H1 (cell line): Measurements from ENCODE around the gene MAGI2. TPM values are rescaled to one million over a fixed set of nuclear protein-coding genes. Genes with fewer than 3 reads are reported as not detected.
"Not testable (repeated sequence)": the region's sequence is repeated elsewhere in the genome, so short reads cannot be mapped to it uniquely, and the experiment has no call there.

Experiments
- CTCF ChIA-PET: fragments of 300-600 bp; sonication (Branson Sonifier 250); formaldehyde crosslinking; loops from one replicate; lab custom pipeline; 2021; ENCODE audit not compliant: partially characterized antibody; lab: Charles Lee
- POLR2A ChIA-PET: fragments of 300-600 bp; sonication (Branson Sonifier 250); formaldehyde crosslinking; loops from one replicate; lab custom pipeline; 2021; ENCODE audit warnings: inconsistent platforms; ENCODE audit not compliant: partially characterized antibody; lab: Charles Lee
- DNase-seq, 2 experiments: peaks; one replicate each; pipeline versions ENCODE4 v3.0.0 to v3.0.0-alpha.2; 2010 to 2022; ENCODE audit warnings: low spot score in 2 of 2, low read depth in 1 of 2, mixed read lengths in 1 of 2
- FAIRE-seq: peaks from 2 replicates; lab custom pipeline; 2011; peaks lifted over from hg19 to GRCh38; lab: Jason Lieb, UNC
- H2AFZ ChIP-seq: 2 replicates; pipeline ENCODE4 v1.8.1; 2012; ENCODE audit warnings: low read length, inconsistent platforms
- H2AK5ac ChIP-seq: 2 replicates; pipeline ENCODE4 v1.6.1; 2013; ENCODE audit warnings: low read depth, low read length
- H2BK120ac ChIP-seq: replicated peaks from 2 replicates; pipeline ENCODE3; 2013; ENCODE audit warnings: low read depth, low read length, inconsistent platforms
- H2BK12ac ChIP-seq: 2 replicates; pipeline ENCODE4 v1.6.1; 2013; ENCODE audit warnings: low read depth, low read length
- H2BK15ac ChIP-seq: 2 replicates; pipeline ENCODE4 v1.6.1; 2013; ENCODE audit warnings: low read length
- H2BK20ac ChIP-seq: 2 replicates; pipeline ENCODE4 v1.6.1; 2013; ENCODE audit warnings: low read length
- H2BK5ac ChIP-seq: 2 replicates; pipeline ENCODE4 v1.6.1; 2013; ENCODE audit warnings: low read depth, low read length
- H3K14ac ChIP-seq: 2 replicates; pipeline ENCODE4 v1.6.1; 2013; ENCODE audit warnings: inconsistent platforms; ENCODE audit not compliant: insufficient read length
- H3K18ac ChIP-seq: 2 replicates; pipeline ENCODE4 v1.6.1; 2013; ENCODE audit warnings: low read length; ENCODE audit errors: extremely low read depth
- H3K23ac ChIP-seq: 2 replicates; pipeline ENCODE4 v1.6.1; 2013; ENCODE audit warnings: inconsistent platforms; ENCODE audit not compliant: insufficient read length
- H3K23me2 ChIP-seq: 2 replicates; pipeline ENCODE4 v1.6.1; 2013; ENCODE audit warnings: low read depth, low read length
- H3K27ac ChIP-seq: 2 replicates; pipeline ENCODE4 v1.6.1; 2011; ENCODE audit warnings: low read depth, low read length, inconsistent platforms
- H3K27me3 ChIP-seq, 4 experiments: replicated peaks in 1 of 4; 1 replicate in 1 of 4; 2 replicates in 3 of 4; pipeline versions ENCODE4 v1.6.1 to v1.8.1; 2011 to 2013; ENCODE audit warnings: low read length in 3 of 4, mild to moderate bottlenecking in 3 of 4, inconsistent platforms in 2 of 4, mixed read lengths in 2 of 4, moderate library complexity in 1 of 4; ENCODE audit not compliant: control insufficient read depth in 3 of 4, insufficient read depth in 3 of 4; ENCODE audit errors: extremely low read depth in 1 of 4
- H3K36me3 ChIP-seq, 4 experiments: 2 replicates each; pipeline versions ENCODE4 v1.6.1 to v1.8.1; 2011 to 2013; ENCODE audit warnings: mild to moderate bottlenecking in 4 of 4, low read length in 3 of 4, moderate library complexity in 2 of 4, control low read depth in 1 of 4, inconsistent platforms in 1 of 4; ENCODE audit not compliant: insufficient read depth in 4 of 4, control insufficient read depth in 2 of 4
- H3K4ac ChIP-seq: replicated peaks from 2 replicates; pipeline ENCODE3; 2013; ENCODE audit warnings: low read length, low read depth, mixed read lengths, inconsistent platforms; ENCODE audit not compliant: insufficient read length
- H3K4me1 ChIP-seq, 4 experiments: replicated peaks in 1 of 4; 1 replicate in 1 of 4; 2 replicates in 3 of 4; pipeline versions ENCODE4 v1.6.1 to v1.8.1; 2011 to 2013; ENCODE audit warnings: low read length in 3 of 4, inconsistent platforms in 2 of 4, mixed read lengths in 1 of 4; ENCODE audit not compliant: insufficient read depth in 4 of 4, control insufficient read depth in 3 of 4
- H3K4me2 ChIP-seq, 2 experiments: 2 replicates each; pipeline versions ENCODE4 v1.6.1 to v1.8.1; 2011 to 2013; ENCODE audit warnings: low read depth in 2 of 2, low read length in 2 of 2, control low read depth in 1 of 2, inconsistent platforms in 1 of 2, mild to moderate bottlenecking in 1 of 2; ENCODE audit not compliant: insufficient read depth in 1 of 2
- H3K4me3 ChIP-seq, 4 experiments: fragments of 200-600, 300-600 bp in 1 of 4; sonication (generic), shearing (Covaris generic), sonication (Bioruptor Twin) in 1 of 4; 2 replicates each; pipeline versions ENCODE4 v1.5.1 to v1.8.1; 2011 to 2016; ENCODE audit warnings: low read length in 4 of 4, low read depth in 3 of 4, control low read depth in 2 of 4, inconsistent platforms in 2 of 4, mild to moderate bottlenecking in 2 of 4, mixed read lengths in 1 of 4, moderate library complexity in 1 of 4; ENCODE audit not compliant: insufficient read depth in 2 of 4; ENCODE audit errors: extremely low read depth in 1 of 4
- H3K56ac ChIP-seq: replicated peaks from 2 replicates; pipeline ENCODE3; 2013; ENCODE audit warnings: low read depth, mild to moderate bottlenecking, mixed read lengths, low read length, inconsistent platforms; ENCODE audit not compliant: insufficient read length
- H3K79me1 ChIP-seq: 2 replicates; pipeline ENCODE4 v1.6.1; 2013; ENCODE audit warnings: low read depth, low read length, control low read depth
- H3K79me2 ChIP-seq, 2 experiments: 2 replicates each; pipeline versions ENCODE4 v1.6.1 to v1.8.1; 2012 to 2013; ENCODE audit warnings: low read length in 2 of 2, mild to moderate bottlenecking in 2 of 2, inconsistent platforms in 1 of 2; ENCODE audit not compliant: insufficient read depth in 2 of 2, control insufficient read depth in 1 of 2
- H3K9ac ChIP-seq, 4 experiments: replicated peaks in 1 of 4; 1 replicate in 1 of 4; 2 replicates in 3 of 4; pipeline versions ENCODE4 v1.6.1 to v1.8.1; 2011 to 2013; ENCODE audit warnings: low read depth in 3 of 4, low read length in 3 of 4, control low read depth in 2 of 4, mild to moderate bottlenecking in 2 of 4, moderate library complexity in 2 of 4, inconsistent platforms in 1 of 4; ENCODE audit errors: extremely low read depth in 1 of 4
- H3K9me3 ChIP-seq, 2 experiments: 2 replicates each; pipeline versions ENCODE4 v1.6.1 to v1.8.1; 2012 to 2013; ENCODE audit warnings: mild to moderate bottlenecking in 2 of 2, moderate library complexity in 2 of 2, control low read depth in 1 of 2, inconsistent platforms in 1 of 2, low read depth in 1 of 2, low read length in 1 of 2, mixed read lengths in 1 of 2; ENCODE audit not compliant: insufficient read depth in 2 of 2
- H4K20me1 ChIP-seq, 2 experiments: replicated peaks in 1 of 2; 2 replicates each; pipeline versions ENCODE3 to v1.8.1; 2011 to 2013; ENCODE audit warnings: inconsistent platforms in 2 of 2, low read length in 2 of 2, mild to moderate bottlenecking in 1 of 2; ENCODE audit not compliant: insufficient read depth in 2 of 2, control insufficient read depth in 1 of 2
- H4K5ac ChIP-seq: 2 replicates; pipeline ENCODE4 v1.6.1; 2013; ENCODE audit warnings: low read length, low read depth, mixed read lengths, inconsistent platforms; ENCODE audit not compliant: insufficient read length
- H4K8ac ChIP-seq: 2 replicates; pipeline ENCODE4 v1.8.0; 2013; ENCODE audit warnings: mild to moderate bottlenecking, moderate library complexity, low read length, inconsistent platforms; ENCODE audit not compliant: insufficient read depth; ENCODE audit errors: extremely low read depth
- H4K91ac ChIP-seq: replicated peaks from 2 replicates; pipeline ENCODE3; 2013; ENCODE audit warnings: low read length, mixed read lengths, inconsistent platforms; ENCODE audit not compliant: insufficient read length
- WGBS, 2 experiments: shearing (Covaris generic) in 1 of 2; methylation state at CpG; one replicate each; pipeline versions ENCODE4 v1.1.6 to v1.1.7; 2013 to 2015; ENCODE audit warnings: low lambda C conversion rate in 2 of 2, mixed read lengths in 2 of 2, inconsistent platforms in 1 of 2, low coverage in 1 of 2, missing lambda C conversion rate in 1 of 2; ENCODE audit not compliant: insufficient replicate concordance in 2 of 2, insufficient coverage in 1 of 2, insufficient read length in 1 of 2; ENCODE audit errors: extremely low coverage in 1 of 2, missing lambda C conversion rate in 1 of 2; 5-methylcytosine and 5-hydroxymethylcytosine counted together
- polyA plus RNA-seq, 7 experiments: library from polyadenylated mRNA; depleted of rRNA in 3 of 7; stranded (reverse) in 5 of 7; unstranded in 2 of 7; fragments of >200 nt in 5 of 7; fragments of 200-250 nt in 2 of 7; gene quantifications; 1 replicate in 5 of 7; 2 replicates in 1 of 7; 4 replicates in 1 of 7; pipeline versions ENCODE4 v1.2.1 to v1.2.3, GENCODE V29; 2011 to 2013; ENCODE audit warnings: missing spikeins in 2 of 7, mixed read lengths in 2 of 7
- total RNA-seq: library from RNA; stranded (reverse); fragmentation: NEBNext Ultra II Directional; extraction: Animal tissue kit (Norgen Biotek cat#: 25700); gene quantifications from 2 replicates; pipeline ENCODE4 v1.2.1, GENCODE V29; 2021

The MAGI2 gene
- total and polyA plus RNA-seq, 2 of the 8 experiments (the other 6 are each of a cell fraction or from before 2014, with no cell fraction given): 6.0 to 27.3 TPM

DNA sequence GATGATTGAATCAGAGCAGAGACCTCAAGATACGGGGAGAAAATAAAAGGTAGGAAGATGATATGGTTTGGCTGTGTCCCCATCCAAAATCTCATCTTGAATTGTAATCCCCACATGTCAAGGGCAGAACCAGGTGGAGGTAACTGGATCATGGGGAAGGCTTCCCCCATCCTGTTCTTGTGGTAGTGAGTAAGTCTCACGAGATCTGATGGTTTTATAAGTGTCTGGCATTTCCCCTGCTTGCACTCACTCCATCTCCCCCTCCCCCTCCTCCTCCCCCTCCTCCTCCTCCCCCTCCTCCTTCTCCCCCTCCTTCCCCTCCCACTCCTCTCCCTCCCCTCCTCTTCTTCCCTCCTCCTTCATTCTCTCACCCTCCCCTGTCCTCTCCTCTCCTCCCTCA is 950.2 kb downstream of the MAGI2 start:
- H4K91ac ChIP-seq, H3K56ac ChIP-seq, H3K4me3 ChIP-seq, H2BK120ac ChIP-seq, H3K27ac ChIP-seq, H2BK15ac ChIP-seq, H3K4me2 ChIP-seq, H2AFZ ChIP-seq, H2BK20ac ChIP-seq, H3K9ac ChIP-seq, DNase-seq, H3K79me1 ChIP-seq, H3K36me3 ChIP-seq, H4K20me1 ChIP-seq, H3K4ac ChIP-seq, FAIRE-seq, H3K79me2 ChIP-seq, CTCF ChIA-PET, H3K18ac ChIP-seq, H3K27me3 ChIP-seq, H2BK5ac ChIP-seq, H3K4me1 ChIP-seq, H2BK12ac ChIP-seq, H4K8ac ChIP-seq, POLR2A ChIA-PET, H2AK5ac ChIP-seq, H3K14ac ChIP-seq, H3K9me3 ChIP-seq, H4K5ac ChIP-seq, H3K23me2 ChIP-seq, H3K23ac ChIP-seq: not testable (repeated sequence)
- 100% methylated on average over 1 of the region's 2 CpGs; no CpG with 5 or more reads in 1 of the 2 experiments for WGBS, 2 experiments
